ENCODE data around the gene MAGEF1. TPM values are rescaled to one million over a fixed set of nuclear protein-coding genes. Genes with fewer than 3 reads are reported as not detected.
A peak's percentile ranks its signal among the peaks of the same experiment; 100 is the strongest.

MAGEF1 gene
- total and polyA plus RNA-seq, 2 of the 13 experiments (the other 11 are each of a cell fraction or from before 2014, with no cell fraction given), result 26.0 to 62.4 TPM

DNA sequence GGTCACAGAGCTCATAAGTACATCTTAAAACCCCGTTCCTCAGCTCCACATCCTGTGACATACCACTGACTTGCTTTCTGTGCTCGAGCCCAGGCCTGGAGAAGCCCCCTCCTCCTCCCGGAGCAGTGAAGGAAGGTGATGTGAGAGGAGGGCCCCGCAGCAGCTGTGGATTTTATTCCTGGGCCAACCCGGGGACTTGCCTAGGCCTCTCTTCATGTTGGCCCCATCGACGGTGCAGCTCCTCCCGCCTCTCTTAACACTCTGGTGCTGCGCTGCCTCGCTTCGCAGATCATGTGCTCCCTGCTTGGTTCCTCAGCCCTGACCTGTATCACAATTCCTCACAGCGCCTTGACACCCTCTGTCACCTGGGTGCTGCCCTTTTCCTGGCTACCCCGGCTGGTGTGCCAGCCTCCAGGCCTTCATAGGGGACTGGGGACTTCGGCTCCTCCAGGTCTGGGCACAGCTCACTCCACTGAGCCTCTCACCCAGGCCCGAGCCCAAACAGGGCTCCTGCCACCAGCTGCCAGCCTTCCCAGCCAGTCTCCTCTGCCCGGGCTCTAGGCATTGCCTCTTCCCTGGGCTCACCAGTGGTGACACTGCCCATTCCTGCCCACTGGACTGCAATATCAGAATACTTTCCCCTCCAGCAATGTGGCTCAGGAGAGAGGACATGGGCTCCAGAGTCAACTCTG lies 21.5 kb downstream of the MAGEF1 start:
- POLR2A ChIA-PET, result no interaction called here
- ATAC-seq (no peak), DNase-seq (ENCODE audit: low spot score) (no peak), FAIRE-seq (no peak)
- Histone ChIP-seq H3K4me1 (ENCODE audit: insufficient read depth, low read length) (peaks cover 11% of the 10 kb centered on the region), H3K79me2 (ENCODE audit: insufficient read depth, low read length) (no peaks in the 10 kb centered on the region), H3K4me3 (replicated peaks in 1 of 3; ENCODE audit: insufficient read depth in 1 of 3, low read depth in 2 of 3, low read length in 3 of 3) (no peak overlapping the region), H3K9me3 (ENCODE audit: low read length) (no peaks in the 10 kb centered on the region), H2AFZ (ENCODE audit: low read length) (no peak overlapping the region), H3K9ac (ENCODE audit: insufficient read depth, low read depth, low read length) (no peak overlapping the region), H3K27me3 (ENCODE audit: control insufficient read depth in 1 of 2, insufficient read depth in 2 of 2, low read length in 2 of 2) (peaks cover 3 to 38% of the 10 kb centered on the region in 2 experiments; a peak in 3 of 5 replicates), H3K27ac (ENCODE audit: extremely low read length, insufficient read depth, low read length) (no peak overlapping the region), H3K36me3 (replicated peaks in 1 of 2; ENCODE audit: control insufficient read depth in 1 of 2, insufficient read depth in 2 of 2, low read length in 2 of 2) (no peaks in the 10 kb centered on the region), H4K20me1 (ENCODE audit: insufficient read depth, low read length) (no peaks in the 10 kb centered on the region), H3K4me2 (ENCODE audit: low read depth, low read length) (no peak overlapping the region)
- intact Hi-C loops (cut with micrococcal nuclease; ENCODE audit: unreplicated experiment), result loop anchor here (5.0 kb wide), 1 partner anchor 87 kb away; no protein-coding TSS in a partner anchor
- TF ChIP-seq ZNF768 (CRISPR knock-in tag; IDR thresholded peaks at IDR 0.05), result peak; percentile 46
- TF ChIP-seq MAFK (conservative IDR thresholded peaks at IDR 0.05 in 1 of 2, IDR thresholded peaks at IDR 0.05 in 1 of 2; ENCODE audit: low read length in 2 of 2), result no peak
- CTCF ChIA-PET (ENCODE audit: low intra/inter-chr PET ratio, low total read pairs), result no interaction called here
- WGBS (ENCODE audit: low lambda C conversion rate), result 78% methylated on average over 9 of the region's 16 CpGs
- no TSS peak for BruUV-seq (replicated peaks)
- in situ Hi-C loops (cut with HindIII; ENCODE audit: extremely low pct_ligation_motif_present, low pct_unique_long_range_greater_than_20kb), result no loop called here

DNA sequence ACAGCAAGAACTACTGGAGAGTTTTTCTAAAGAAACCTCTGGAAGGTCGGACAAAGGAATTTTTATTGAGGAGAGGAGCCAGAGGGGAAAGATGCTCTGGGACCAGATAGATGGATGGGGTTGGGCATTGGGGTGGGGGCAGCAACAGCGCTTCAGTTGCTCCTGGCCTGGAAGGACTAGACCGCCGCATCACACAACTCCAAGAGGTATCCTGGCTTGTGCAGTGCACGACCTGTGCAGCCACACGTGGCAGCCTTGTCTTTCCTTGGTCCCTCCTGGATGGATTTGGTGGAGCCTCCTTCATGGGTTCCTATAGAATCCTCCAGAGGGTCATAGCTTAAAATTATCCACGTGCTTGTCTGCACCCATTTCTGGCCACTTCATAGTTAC lies 23.0 kb downstream of the MAGEF1 start:
- Histone ChIP-seq H3K27me3 (ENCODE audit: control insufficient read depth in 1 of 2, insufficient read depth in 2 of 2, low read length in 2 of 2) (peaks cover 3 to 24% of the 10 kb centered on the region in 2 experiments; a peak in 3 of 5 replicates), H3K9ac (ENCODE audit: insufficient read depth, low read depth, low read length) (no peak overlapping the region), H2AFZ (ENCODE audit: low read length) (no peak overlapping the region), H3K4me3 (replicated peaks in 1 of 3; ENCODE audit: insufficient read depth in 1 of 3, low read depth in 2 of 3, low read length in 3 of 3) (no peak overlapping the region), H4K20me1 (ENCODE audit: insufficient read depth, low read length) (no peaks in the 10 kb centered on the region), H3K9me3 (ENCODE audit: low read length) (no peaks in the 10 kb centered on the region), H3K36me3 (replicated peaks in 1 of 2; ENCODE audit: control insufficient read depth in 1 of 2, insufficient read depth in 2 of 2, low read length in 2 of 2) (no peaks in the 10 kb centered on the region), H3K4me2 (ENCODE audit: low read depth, low read length) (no peak overlapping the region), H3K27ac (ENCODE audit: extremely low read length, insufficient read depth, low read length) (no peak overlapping the region), H3K4me1 (ENCODE audit: insufficient read depth, low read length) (peaks cover 18% of the 10 kb centered on the region), H3K79me2 (ENCODE audit: insufficient read depth, low read length) (no peaks in the 10 kb centered on the region)
- in situ Hi-C loops (cut with HindIII; ENCODE audit: extremely low pct_ligation_motif_present, low pct_unique_long_range_greater_than_20kb), result no loop called here
- ATAC-seq (no peak), DNase-seq (ENCODE audit: low spot score) (no peak), FAIRE-seq (no peak)
- intact Hi-C loops (cut with micrococcal nuclease; ENCODE audit: unreplicated experiment), result no loop called here
- no TSS peak for BruUV-seq (replicated peaks)
- ChIA-PET POLR2A (interaction anchor here (1.2 kb wide), 1 partner anchor 23 kb away, joined by 3 read pairs; the partner anchor contains the start of gene MAGEF1), CTCF (ENCODE audit: low intra/inter-chr PET ratio, low total read pairs) (no interaction called here)
- 67% methylated on average over 5 of the region's 7 CpGs for WGBS (ENCODE audit: low lambda C conversion rate)
- TF ChIP-seq SRSF9 (IDR thresholded peaks at IDR 0.05; ENCODE audit: borderline replicate concordance, insufficient read depth, low read depth, low read length, poor library complexity, severe bottlenecking), result no peak
- no peak for TF ChIP-seq ZNF441 (CRISPR knock-in tag; IDR thresholded peaks at IDR 0.05; ENCODE audit: borderline replicate concordance)
- no peak for TF ChIP-seq ZNF724P (CRISPR knock-in tag; IDR thresholded peaks at IDR 0.05; ENCODE audit: borderline replicate concordance)
- TF ChIP-seq ZNF891 (CRISPR knock-in tag; IDR thresholded peaks at IDR 0.05), result no peak
- TF ChIP-seq NFE2L1 (CRISPR knock-in tag; IDR thresholded peaks at IDR 0.05; ENCODE audit: borderline replicate concordance), result no peak
- no peak for TF ChIP-seq AGO2 (optimal IDR thresholded peaks at IDR 0.05; ENCODE audit: low read depth, low read length)
- TF ChIP-seq NKX3-1 (CRISPR knock-in tag; IDR thresholded peaks at IDR 0.05), result no peak
- no peak for TF ChIP-seq XBP1 (CRISPR knock-in tag; IDR thresholded peaks at IDR 0.05)
- TF ChIP-seq ZBED4 (CRISPR knock-in tag; IDR thresholded peaks at IDR 0.05; ENCODE audit: borderline replicate concordance), result no peak
- TF ChIP-seq ATF4 (CRISPR knock-in tag; IDR thresholded peaks at IDR 0.05), result no peak
- TF ChIP-seq SMYD3 (CRISPR knock-in tag; IDR thresholded peaks at IDR 0.05), result no peak
